OCI-LY7 (cell line): ENCODE data around the gene MBLAC1.

ENCODE experiments used
- CTCF ChIP-seq: fragments of 200-600 bp; sonication (generic); conservative IDR thresholded peaks from 2 replicates; pipeline ENCODE4 v1.5.1; 2014; ENCODE audit warnings: mild to moderate bottlenecking, antibody characterized with exemption, low read length, moderate library complexity, mixed read lengths
- EZH2phosphoT487 ChIP-seq: fragments of 200-600 bp; sonication (generic); IDR thresholded peaks from 2 replicates; pipeline ENCODE4 v1.6.1; 2018; ENCODE audit warnings: low read depth, borderline replicate concordance, mild to moderate bottlenecking, mixed run types, antibody characterized with exemption, low read length, moderate library complexity, mixed read lengths

GRCh38 chr7:100080907-100081534, 45.7 kb upstream of the MBLAC1 start:
- TF ChIP-seq CTCF (no peak), EZH2phosphoT487 (no peak)
